SK-N-SH (cell line): Measurements from ENCODE around the gene CFAP47. TPM values are rescaled to one million over a fixed set of nuclear protein-coding genes. Genes with fewer than 3 reads are reported as not detected.

ENCODE experiments used
- CTCF ChIA-PET: fragments of 300-600, 350-600 bp; formaldehyde crosslinking; extraction: SDS; loops from one replicate; lab custom pipeline; 2021; lab: Yijun Ruan, JAX
- POLR2A ChIA-PET: fragments of 350-600 bp; sonication (Branson Sonifier 250); formaldehyde crosslinking; extraction: SDS; loops from one replicate; lab custom pipeline; 2020; ENCODE audit warnings: antibody characterized with exemption, inconsistent platforms; lab: Yijun Ruan, JAX
- DNase-seq: peaks from one replicate; pipeline ENCODE4 v3.0.0; 2012
- H2AFZ ChIP-seq: fragments of 200-600 bp; sonication (generic); 2 replicates; pipeline ENCODE4 v1.8.1; 2016; ENCODE audit warnings: antibody characterized with exemption, mild to moderate bottlenecking, low read depth
- H3F3A ChIP-seq: fragments of 200-600 bp; sonication (generic); replicated peaks from 2 replicates; pipeline ENCODE3; 2016; ENCODE audit warnings: antibody characterized with exemption, mild to moderate bottlenecking; ENCODE audit not compliant: insufficient read depth
- H3K27ac ChIP-seq, 2 experiments: fragments of 200-500 bp in 1 of 2; fragments of 200-600 bp in 1 of 2; sonication (Bioruptor generic) in 1 of 2; sonication (generic), shearing (Covaris generic) in 1 of 2; 2 replicates each; pipeline versions ENCODE4 v1.5.1 to v1.6.1; 2014 to 2016; ENCODE audit warnings: low read depth in 2 of 2, inconsistent platforms in 1 of 2, low read length in 1 of 2, mild to moderate bottlenecking in 1 of 2, mixed read lengths in 1 of 2
- H3K27me3 ChIP-seq: fragments of 200-600 bp; sonication (generic), shearing (Covaris generic); 2 replicates; pipeline ENCODE4 v1.6.1; 2016; ENCODE audit warnings: mixed run types; ENCODE audit not compliant: insufficient read depth
- H3K36me3 ChIP-seq, 2 experiments: fragments of 200-500 bp in 1 of 2; fragments of 200-600 bp in 1 of 2; sonication (Bioruptor generic) in 1 of 2; sonication (generic) in 1 of 2; replicated peaks in 1 of 2; 2 replicates each; pipeline versions ENCODE3 to v1.5.1; 2014 to 2016; ENCODE audit warnings: low read length in 1 of 2, mild to moderate bottlenecking in 1 of 2; ENCODE audit not compliant: insufficient read depth in 2 of 2, control insufficient read depth in 1 of 2
- H3K4me1 ChIP-seq, 2 experiments: fragments of 200-500 bp in 1 of 2; fragments of 200-600 bp in 1 of 2; sonication (Bioruptor generic) in 1 of 2; sonication (generic), shearing (Covaris generic) in 1 of 2; 2 replicates each; pipeline versions ENCODE4 v1.5.1 to v1.6.1; 2014 to 2016; ENCODE audit warnings: low read depth in 1 of 2, low read length in 1 of 2, mixed run types in 1 of 2; ENCODE audit not compliant: insufficient read depth in 2 of 2, control insufficient read depth in 1 of 2
- H3K4me2 ChIP-seq: fragments of 200-600 bp; sonication (generic), shearing (Covaris generic); 2 replicates; pipeline ENCODE4 v1.6.1; 2017; ENCODE audit warnings: mixed run types
- H3K4me3 ChIP-seq, 2 experiments: fragments of 200-500 bp in 1 of 2; fragments of 200-600 bp in 1 of 2; sonication (Bioruptor generic) in 1 of 2; sonication (generic), shearing (Covaris generic) in 1 of 2; 2 replicates each; pipeline versions ENCODE4 v1.5.1 to v1.8.1; 2014 to 2016; ENCODE audit warnings: low read depth in 2 of 2, inconsistent platforms in 1 of 2, low read length in 1 of 2, mild to moderate bottlenecking in 1 of 2, mixed read lengths in 1 of 2, moderate library complexity in 1 of 2
- H3K79me2 ChIP-seq: fragments of 200-600 bp; sonication (generic); 2 replicates; pipeline ENCODE4 v1.8.1; 2017; ENCODE audit warnings: mild to moderate bottlenecking; ENCODE audit not compliant: insufficient read depth
- H3K9ac ChIP-seq: fragments of 200-600 bp; sonication (generic); 2 replicates; pipeline ENCODE4 v1.6.1; 2017; ENCODE audit warnings: mixed run types
- H3K9me2 ChIP-seq: fragments of 200-600 bp; sonication (generic); 2 replicates; pipeline ENCODE4 v1.6.1; 2017; ENCODE audit warnings: mixed run types
- H3K9me3 ChIP-seq: fragments of 200-600 bp; sonication (generic); 2 replicates; pipeline ENCODE4 v1.6.1; 2017; ENCODE audit warnings: mixed run types, mild to moderate bottlenecking, moderate library complexity
- H4K20me1 ChIP-seq: fragments of 200-600 bp; sonication (generic); 2 replicates; pipeline ENCODE4 v1.6.1; 2017; ENCODE audit warnings: mild to moderate bottlenecking, mixed run types; ENCODE audit not compliant: insufficient read depth
- ELF1 ChIP-seq: IDR thresholded peaks from 2 replicates; pipeline ENCODE4 v1.4.0; 2012
- EP300 ChIP-seq, 2 experiments: IDR thresholded peaks; 2 replicates each; pipeline versions ENCODE4 v1.4.0 to v1.6.1; 2012; ENCODE audit warnings: borderline replicate concordance in 1 of 2, low read depth in 1 of 2, low read length in 1 of 2
- FOSL2 ChIP-seq: IDR thresholded peaks from 2 replicates; pipeline ENCODE4 v1.4.0; 2012; ENCODE audit warnings: low read depth, mild to moderate bottlenecking, moderate library complexity, borderline replicate concordance
- FOXJ3 ChIP-seq: sonication (generic); formaldehyde crosslinking; IDR thresholded peaks from 2 replicates; pipeline ENCODE4 v1.5.1; 2020; ENCODE audit warnings: mild to moderate bottlenecking, missing genetic modification reagents
- GABPA ChIP-seq: IDR thresholded peaks from 2 replicates; pipeline ENCODE4 v1.4.0; 2012; ENCODE audit warnings: low read depth, mild to moderate bottlenecking
- JUND ChIP-seq: IDR thresholded peaks from 2 replicates; pipeline ENCODE4 v1.4.0; 2012
- MXI1 ChIP-seq: IDR thresholded peaks from 2 replicates; pipeline ENCODE4 v1.6.1; 2012; ENCODE audit warnings: mild to moderate bottlenecking, low read depth, low read length, improper control_type of control experiment
- NFIC ChIP-seq: IDR thresholded peaks from 2 replicates; pipeline ENCODE4 v1.4.0; 2012; ENCODE audit warnings: borderline replicate concordance
- NRF1 ChIP-seq: IDR thresholded peaks from 2 replicates; pipeline ENCODE4 v1.6.1; 2012; ENCODE audit warnings: low read depth, mild to moderate bottlenecking, low read length
- POLR2AphosphoS5 ChIP-seq: IDR thresholded peaks from 2 replicates; pipeline ENCODE4 v1.6.1; 2012; ENCODE audit warnings: low read depth, low read length
- RAD21 ChIP-seq: IDR thresholded peaks from 2 replicates; pipeline ENCODE4 v1.6.1; 2012; ENCODE audit warnings: mild to moderate bottlenecking, low read length
- SIN3A ChIP-seq: IDR thresholded peaks from 2 replicates; pipeline ENCODE4 v1.6.1; 2012; ENCODE audit warnings: low read depth, mild to moderate bottlenecking, low read length, moderate library complexity, borderline replicate concordance
- TAF1 ChIP-seq: IDR thresholded peaks from 2 replicates; pipeline ENCODE4 v1.6.1; 2012; ENCODE audit warnings: low read depth, mild to moderate bottlenecking, low read length, moderate library complexity, borderline replicate concordance
- TCF12 ChIP-seq: IDR thresholded peaks from 2 replicates; pipeline ENCODE4 v1.4.0; 2012
- TEAD4 ChIP-seq: IDR thresholded peaks from 2 replicates; pipeline ENCODE4 v1.4.0; 2012; ENCODE audit warnings: mild to moderate bottlenecking, borderline replicate concordance; ENCODE audit not compliant: insufficient read depth
- WGBS: methylation state at CpG from one replicate; pipeline ENCODE4 v1.1.6; 2017; ENCODE audit warnings: low lambda C conversion rate; 5-methylcytosine and 5-hydroxymethylcytosine counted together
- polyA plus RNA-seq, 3 experiments: library from polyadenylated mRNA; depleted of rRNA; stranded (reverse); fragments of >200 nt; gene quantifications; 2 replicates each; pipeline ENCODE4 v1.2.3, GENCODE V29; 2012
- TF ChIP-seq, protein P1 (sequence below): fragments of 150-350 bp; IDR thresholded peaks from 2 replicates; pipeline ENCODE4 v1.6.1; 2017; ENCODE audit warnings: antibody characterized with exemption, low read length, low read depth, borderline replicate concordance
- TF ChIP-seq, protein P2 (sequence below): fragments of 150-350 bp; IDR thresholded peaks from 2 replicates; pipeline ENCODE4 v1.6.1; 2016; ENCODE audit warnings: mild to moderate bottlenecking, low read depth, low read length
- TF ChIP-seq, protein P3 (sequence below): IDR thresholded peaks from 2 replicates; pipeline ENCODE4 v1.6.1; 2012; ENCODE audit warnings: mild to moderate bottlenecking, low read depth, low read length, moderate library complexity
- TF ChIP-seq, protein P4 (sequence below): fragments of 200-600 bp; sonication (generic); IDR thresholded peaks from 2 replicates; pipeline ENCODE4 v1.6.1; 2017; ENCODE audit warnings: antibody characterized with exemption, mild to moderate bottlenecking, moderate library complexity

The CFAP47 gene
- polyA plus RNA-seq, 1 of the 3 experiments (the other 2 are of a cell fraction) = 0.02 TPM

DNA sequence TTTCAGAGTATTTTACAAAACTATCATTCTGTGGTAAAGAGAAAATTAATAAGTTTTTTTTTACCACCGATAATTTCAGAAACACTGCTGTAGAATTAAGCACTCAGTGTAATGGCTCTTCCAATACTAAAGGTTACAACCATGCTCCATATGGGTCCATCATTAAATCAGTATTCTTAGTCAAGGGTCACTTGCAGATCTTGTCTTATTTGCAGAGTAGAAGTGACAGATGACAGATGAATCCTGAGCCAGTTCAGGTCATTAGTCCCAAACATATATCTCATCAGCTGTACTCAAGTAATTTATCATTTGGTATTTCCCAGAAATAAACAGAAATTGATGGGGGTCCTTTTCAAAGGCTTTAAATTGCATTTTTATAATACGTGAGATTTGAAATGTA, 182.9 kb downstream of the CFAP47 start:
- no peaks in the 10 kb centered on the region for H3K36me3 ChIP-seq
- H2AFZ ChIP-seq = no peak overlapping the region
- no peak overlapping the region for H3K4me2 ChIP-seq
- no peaks in the 10 kb centered on the region for H3K79me2 ChIP-seq
- no peaks in the 10 kb centered on the region for H4K20me1 ChIP-seq
- DNase-seq = no peak
- 22% methylated on average over 2 of the region's 2 CpGs for WGBS
- CTCF ChIA-PET = no interaction called here
- no peaks in the 10 kb centered on the region for H3F3A ChIP-seq
- no peak for TF ChIP-seq RAD21
- TF ChIP-seq MXI1 = no peak
- no peak for TF ChIP-seq TAF1
- TF ChIP-seq, protein P1, sequence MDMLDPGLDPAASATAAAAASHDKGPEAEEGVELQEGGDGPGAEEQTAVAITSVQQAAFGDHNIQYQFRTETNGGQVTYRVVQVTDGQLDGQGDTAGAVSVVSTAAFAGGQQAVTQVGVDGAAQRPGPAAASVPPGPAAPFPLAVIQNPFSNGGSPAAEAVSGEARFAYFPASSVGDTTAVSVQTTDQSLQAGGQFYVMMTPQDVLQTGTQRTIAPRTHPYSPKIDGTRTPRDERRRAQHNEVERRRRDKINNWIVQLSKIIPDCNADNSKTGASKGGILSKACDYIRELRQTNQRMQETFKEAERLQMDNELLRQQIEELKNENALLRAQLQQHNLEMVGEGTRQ = no peak
- TF ChIP-seq, protein P2, sequence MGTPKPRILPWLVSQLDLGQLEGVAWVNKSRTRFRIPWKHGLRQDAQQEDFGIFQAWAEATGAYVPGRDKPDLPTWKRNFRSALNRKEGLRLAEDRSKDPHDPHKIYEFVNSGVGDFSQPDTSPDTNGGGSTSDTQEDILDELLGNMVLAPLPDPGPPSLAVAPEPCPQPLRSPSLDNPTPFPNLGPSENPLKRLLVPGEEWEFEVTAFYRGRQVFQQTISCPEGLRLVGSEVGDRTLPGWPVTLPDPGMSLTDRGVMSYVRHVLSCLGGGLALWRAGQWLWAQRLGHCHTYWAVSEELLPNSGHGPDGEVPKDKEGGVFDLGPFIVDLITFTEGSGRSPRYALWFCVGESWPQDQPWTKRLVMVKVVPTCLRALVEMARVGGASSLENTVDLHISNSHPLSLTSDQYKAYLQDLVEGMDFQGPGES = no peak
- no peak for TF ChIP-seq TCF12
- TF ChIP-seq NFIC = no peak
- no peak for TF ChIP-seq NRF1
- TF ChIP-seq, protein P3, sequence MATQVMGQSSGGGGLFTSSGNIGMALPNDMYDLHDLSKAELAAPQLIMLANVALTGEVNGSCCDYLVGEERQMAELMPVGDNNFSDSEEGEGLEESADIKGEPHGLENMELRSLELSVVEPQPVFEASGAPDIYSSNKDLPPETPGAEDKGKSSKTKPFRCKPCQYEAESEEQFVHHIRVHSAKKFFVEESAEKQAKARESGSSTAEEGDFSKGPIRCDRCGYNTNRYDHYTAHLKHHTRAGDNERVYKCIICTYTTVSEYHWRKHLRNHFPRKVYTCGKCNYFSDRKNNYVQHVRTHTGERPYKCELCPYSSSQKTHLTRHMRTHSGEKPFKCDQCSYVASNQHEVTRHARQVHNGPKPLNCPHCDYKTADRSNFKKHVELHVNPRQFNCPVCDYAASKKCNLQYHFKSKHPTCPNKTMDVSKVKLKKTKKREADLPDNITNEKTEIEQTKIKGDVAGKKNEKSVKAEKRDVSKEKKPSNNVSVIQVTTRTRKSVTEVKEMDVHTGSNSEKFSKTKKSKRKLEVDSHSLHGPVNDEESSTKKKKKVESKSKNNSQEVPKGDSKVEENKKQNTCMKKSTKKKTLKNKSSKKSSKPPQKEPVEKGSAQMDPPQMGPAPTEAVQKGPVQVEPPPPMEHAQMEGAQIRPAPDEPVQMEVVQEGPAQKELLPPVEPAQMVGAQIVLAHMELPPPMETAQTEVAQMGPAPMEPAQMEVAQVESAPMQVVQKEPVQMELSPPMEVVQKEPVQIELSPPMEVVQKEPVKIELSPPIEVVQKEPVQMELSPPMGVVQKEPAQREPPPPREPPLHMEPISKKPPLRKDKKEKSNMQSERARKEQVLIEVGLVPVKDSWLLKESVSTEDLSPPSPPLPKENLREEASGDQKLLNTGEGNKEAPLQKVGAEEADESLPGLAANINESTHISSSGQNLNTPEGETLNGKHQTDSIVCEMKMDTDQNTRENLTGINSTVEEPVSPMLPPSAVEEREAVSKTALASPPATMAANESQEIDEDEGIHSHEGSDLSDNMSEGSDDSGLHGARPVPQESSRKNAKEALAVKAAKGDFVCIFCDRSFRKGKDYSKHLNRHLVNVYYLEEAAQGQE = no peak
- TF ChIP-seq POLR2AphosphoS5 = no peak
- no peak for TF ChIP-seq SIN3A
- TF ChIP-seq TEAD4 = no peak
- TF ChIP-seq FOSL2 = no peak
- no peaks in the 10 kb centered on the region for H3K27me3 ChIP-seq
- no peak overlapping the region for H3K27ac ChIP-seq
- no peak overlapping the region for H3K4me3 ChIP-seq
- no peaks in the 10 kb centered on the region for H3K9me3 ChIP-seq
- H3K9me2 ChIP-seq = no peaks in the 10 kb centered on the region
- POLR2A ChIA-PET = no interaction called here
- no peak overlapping the region for H3K9ac ChIP-seq
- H3K4me1 ChIP-seq = no peaks in the 10 kb centered on the region

DNA sequence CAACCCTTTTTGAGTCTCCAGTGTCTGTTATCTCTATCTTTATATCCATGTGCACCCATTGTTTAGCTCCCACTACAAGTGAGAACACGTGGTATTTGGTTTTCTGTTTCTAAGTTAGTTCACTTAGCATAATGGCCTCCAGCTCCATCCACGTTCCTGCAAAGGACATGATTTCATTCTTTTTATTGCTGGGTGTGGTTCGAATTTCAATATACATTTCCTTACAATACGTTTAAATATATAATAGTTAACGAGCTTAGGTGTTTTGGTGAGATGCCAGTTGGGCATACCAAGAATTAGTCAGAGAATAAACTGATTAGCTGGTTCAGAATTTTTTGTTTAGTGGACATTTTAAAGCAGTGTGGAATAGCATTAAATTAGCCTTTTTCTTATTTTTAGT, 196.7 kb downstream of the CFAP47 start:
- H3K36me3 ChIP-seq = no peaks in the 10 kb centered on the region
- ChIA-PET CTCF (no interaction called here), POLR2A (no interaction called here)
- H3K79me2 ChIP-seq = no peaks in the 10 kb centered on the region
- no peak overlapping the region for H3K4me3 ChIP-seq
- no peaks in the 10 kb centered on the region; the same call in 1 of the 2 replicates for H3K9me3 ChIP-seq
- no peaks in the 10 kb centered on the region for H3F3A ChIP-seq
- no peak overlapping the region for H2AFZ ChIP-seq
- no peaks in the 10 kb centered on the region for H3K27me3 ChIP-seq
- TF ChIP-seq TCF12 = no peak
- no peak for TF ChIP-seq GABPA
- no peak for TF ChIP-seq FOXJ3 (CRISPR knock-in tag)
- TF ChIP-seq EP300 (IDR thresholded peaks at IDR 0.05; ENCODE audit: borderline replicate concordance in 1 of 2, low read depth in 1 of 2, low read length in 1 of 2) = no peak
- TF ChIP-seq JUND = no peak
- no peak for TF ChIP-seq ELF1
- TF ChIP-seq, protein P1 = no peak
- TF ChIP-seq, protein P4, sequence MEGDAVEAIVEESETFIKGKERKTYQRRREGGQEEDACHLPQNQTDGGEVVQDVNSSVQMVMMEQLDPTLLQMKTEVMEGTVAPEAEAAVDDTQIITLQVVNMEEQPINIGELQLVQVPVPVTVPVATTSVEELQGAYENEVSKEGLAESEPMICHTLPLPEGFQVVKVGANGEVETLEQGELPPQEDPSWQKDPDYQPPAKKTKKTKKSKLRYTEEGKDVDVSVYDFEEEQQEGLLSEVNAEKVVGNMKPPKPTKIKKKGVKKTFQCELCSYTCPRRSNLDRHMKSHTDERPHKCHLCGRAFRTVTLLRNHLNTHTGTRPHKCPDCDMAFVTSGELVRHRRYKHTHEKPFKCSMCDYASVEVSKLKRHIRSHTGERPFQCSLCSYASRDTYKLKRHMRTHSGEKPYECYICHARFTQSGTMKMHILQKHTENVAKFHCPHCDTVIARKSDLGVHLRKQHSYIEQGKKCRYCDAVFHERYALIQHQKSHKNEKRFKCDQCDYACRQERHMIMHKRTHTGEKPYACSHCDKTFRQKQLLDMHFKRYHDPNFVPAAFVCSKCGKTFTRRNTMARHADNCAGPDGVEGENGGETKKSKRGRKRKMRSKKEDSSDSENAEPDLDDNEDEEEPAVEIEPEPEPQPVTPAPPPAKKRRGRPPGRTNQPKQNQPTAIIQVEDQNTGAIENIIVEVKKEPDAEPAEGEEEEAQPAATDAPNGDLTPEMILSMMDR = no peak
- H3K4me1 ChIP-seq = no peaks in the 10 kb centered on the region
- H3K9me2 ChIP-seq = no peaks in the 10 kb centered on the region
- H3K9ac ChIP-seq = no peak overlapping the region
- H4K20me1 ChIP-seq = no peaks in the 10 kb centered on the region
- H3K27ac ChIP-seq = no peak overlapping the region
- no peak for DNase-seq
- WGBS = 0% methylated on average over 5 of the region's 5 CpGs
- no peak overlapping the region for H3K4me2 ChIP-seq
